G401 (cell line): Measurements from ENCODE around the gene RAB3IL1. TPM values are rescaled to one million over a fixed set of nuclear protein-coding genes. Genes with fewer than 3 reads are reported as not detected.
"Not testable (repeated sequence)": the region's sequence is repeated elsewhere in the genome, so short reads cannot be mapped to it uniquely, and the experiment has no call there.

Experiments used
- DNase-seq: peaks from one replicate; pipeline ENCODE4 v3.0.0-alpha.2; 2015; ENCODE audit warnings: low spot score
- in situ Hi-C: cut with HindIII; loops from 2 replicates; pipeline ENCODE4 v1.10.0; 2016; ENCODE audit warnings: low sequenced_read_pairs, mixed read lengths
- total RNA-seq: library from RNA; depleted of rRNA; stranded (reverse); fragments of >200 nt; shearing (Covaris generic); gene quantifications from 2 replicates; pipeline ENCODE4 v1.2.3, GENCODE V29; 2014; rRNA removed

Gene RAB3IL1
- 12.4 and 19.0 TPM in 2 replicates for total RNA-seq

DNA sequence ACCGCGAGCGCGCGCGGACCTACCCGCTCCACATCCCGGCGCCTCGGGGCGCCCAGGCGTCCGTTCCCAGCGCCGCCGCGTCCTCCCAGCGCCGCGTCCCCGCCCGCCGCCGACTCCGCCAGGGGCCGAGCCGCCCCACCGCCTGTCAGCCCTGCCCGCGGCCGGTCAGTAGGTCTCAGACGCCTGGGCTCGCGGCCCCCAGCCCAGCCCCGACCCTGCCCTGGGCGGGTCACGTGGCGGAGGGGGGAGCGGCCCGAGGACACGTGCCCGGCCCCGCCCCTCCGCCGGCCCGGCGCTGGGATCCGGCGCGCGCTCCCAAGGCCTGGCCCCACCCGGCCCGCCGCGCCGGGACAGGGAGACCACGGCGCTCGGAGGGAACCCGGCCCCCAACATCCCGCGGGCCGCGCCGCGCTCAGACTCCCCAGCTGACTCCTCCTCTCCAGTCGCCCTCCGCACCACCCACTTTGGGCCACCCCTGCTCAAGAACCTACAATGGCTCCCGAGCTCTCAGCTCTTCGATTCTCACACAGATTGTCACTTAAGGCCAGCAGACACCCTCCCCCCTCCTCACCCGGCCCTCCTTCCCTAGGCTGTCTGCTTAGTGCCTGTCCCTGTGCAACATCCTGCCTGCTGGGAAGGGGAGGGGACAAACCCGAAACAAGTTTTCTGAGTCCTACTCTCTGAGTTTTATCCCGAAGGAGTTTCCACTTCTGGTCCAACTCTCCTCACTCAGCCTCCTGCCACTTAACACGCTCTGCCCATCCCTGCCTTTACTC is at the start of gene RAB3IL1:
Gene RAB3IL1 (minus strand): TSS at position 233 of the 776 bp plus-strand sequence. CDS start 199 bp downstream, at position 34.
- in situ Hi-C loops: no loop called here
- no peak for DNase-seq

DNA sequence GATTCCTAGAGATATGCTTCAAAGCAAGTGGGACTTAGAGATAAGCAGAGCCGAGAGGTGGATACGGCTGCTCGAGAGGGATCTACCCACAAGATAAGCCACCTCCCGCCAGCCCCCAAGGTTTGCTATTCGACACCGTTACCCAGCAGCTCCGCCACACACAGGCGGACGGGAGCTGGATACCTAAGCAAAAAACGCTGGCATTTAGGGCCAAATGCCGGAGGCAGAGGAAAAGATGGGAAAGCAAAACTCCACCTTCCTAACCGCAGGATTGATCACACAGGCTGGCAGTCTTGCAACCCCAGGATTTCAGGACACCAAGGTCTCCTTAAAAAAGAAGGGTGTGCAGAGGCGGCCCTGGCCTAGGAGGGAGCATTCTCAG is 49.4 kb upstream of the RAB3IL1 start:
- in situ Hi-C loops: no loop called here
- peak; percentile 62 for DNase-seq

DNA sequence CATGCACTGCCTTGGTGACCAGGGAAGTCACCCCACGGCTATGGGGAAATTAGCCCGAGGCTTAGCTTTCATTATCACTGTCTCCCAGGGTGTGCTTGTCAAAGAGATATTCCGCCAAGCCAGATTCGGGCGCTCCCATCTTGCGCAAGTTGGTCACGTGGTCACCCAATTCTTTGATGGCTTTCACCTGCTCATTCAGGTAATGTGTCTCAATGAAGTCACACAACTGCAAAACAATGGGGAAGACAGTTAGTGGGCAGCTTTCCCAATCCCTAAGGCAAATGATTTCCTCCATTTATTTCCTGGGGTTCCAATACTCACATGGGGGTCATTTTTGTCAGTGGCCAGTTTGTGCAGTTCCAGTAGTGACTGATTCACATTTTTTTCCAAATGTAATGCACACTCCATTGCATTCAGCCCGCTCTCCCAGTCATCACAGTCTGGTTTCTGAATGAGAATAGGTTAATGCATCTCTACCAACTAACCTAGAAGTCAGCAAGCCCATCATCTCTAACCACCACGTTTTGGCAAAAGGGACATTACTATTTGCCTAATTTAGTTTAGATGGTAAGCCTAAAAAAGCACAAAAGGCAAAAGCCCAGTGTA is 47.4 kb upstream of the RAB3IL1 start:
- DNase-seq, in situ Hi-C loops: not testable (repeated sequence)

- DNase-seq: no peak
- in situ Hi-C loops: no loop called here
Measured at GRCh38 chr11:61964058-61964665, 46.8 kb upstream of the RAB3IL1 start.

DNA sequence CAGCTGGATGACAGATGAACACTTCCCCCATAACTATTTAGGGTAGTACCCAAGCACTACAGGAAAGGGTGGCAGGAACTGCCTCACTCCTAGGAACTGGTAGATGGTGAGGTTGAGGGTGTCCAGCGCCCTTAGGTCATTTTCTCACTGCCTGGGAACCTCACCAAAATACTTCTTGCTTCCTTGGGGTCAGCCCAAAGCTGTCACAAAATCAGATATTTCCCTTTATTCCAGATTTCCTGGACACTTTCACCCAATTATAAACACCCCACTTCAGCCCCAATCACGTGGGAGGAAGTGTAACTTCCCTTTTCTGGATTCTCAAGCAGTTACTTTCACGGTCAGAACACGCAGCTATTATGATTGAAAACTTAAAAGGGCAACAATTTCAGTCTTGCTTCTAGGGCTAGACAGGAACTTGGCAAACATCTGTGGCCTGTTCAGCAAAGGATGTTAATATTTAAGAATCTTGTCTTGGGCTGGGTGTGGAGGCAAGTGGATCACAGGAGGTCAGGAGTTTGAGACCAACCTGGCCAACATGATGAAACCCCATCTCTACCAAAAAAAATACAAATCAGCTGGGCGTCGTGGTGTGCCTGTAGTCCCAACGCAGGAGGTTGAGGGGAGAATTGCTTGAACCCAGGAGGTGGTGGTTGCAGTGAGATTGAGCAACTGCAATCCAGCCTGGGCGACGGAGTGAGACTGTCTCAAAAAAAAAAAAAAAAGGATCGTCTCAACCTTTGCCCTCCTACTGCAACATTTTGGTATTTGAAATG is 46.1 kb upstream of the RAB3IL1 start:
- in situ Hi-C loops: no loop called here
- DNase-seq: no peak

GRCh38 chr11:61963016-61963281 is 45.6 kb upstream of the RAB3IL1 start:
- DNase-seq: peak; percentile 12
- in situ Hi-C loops: no loop called here

DNA sequence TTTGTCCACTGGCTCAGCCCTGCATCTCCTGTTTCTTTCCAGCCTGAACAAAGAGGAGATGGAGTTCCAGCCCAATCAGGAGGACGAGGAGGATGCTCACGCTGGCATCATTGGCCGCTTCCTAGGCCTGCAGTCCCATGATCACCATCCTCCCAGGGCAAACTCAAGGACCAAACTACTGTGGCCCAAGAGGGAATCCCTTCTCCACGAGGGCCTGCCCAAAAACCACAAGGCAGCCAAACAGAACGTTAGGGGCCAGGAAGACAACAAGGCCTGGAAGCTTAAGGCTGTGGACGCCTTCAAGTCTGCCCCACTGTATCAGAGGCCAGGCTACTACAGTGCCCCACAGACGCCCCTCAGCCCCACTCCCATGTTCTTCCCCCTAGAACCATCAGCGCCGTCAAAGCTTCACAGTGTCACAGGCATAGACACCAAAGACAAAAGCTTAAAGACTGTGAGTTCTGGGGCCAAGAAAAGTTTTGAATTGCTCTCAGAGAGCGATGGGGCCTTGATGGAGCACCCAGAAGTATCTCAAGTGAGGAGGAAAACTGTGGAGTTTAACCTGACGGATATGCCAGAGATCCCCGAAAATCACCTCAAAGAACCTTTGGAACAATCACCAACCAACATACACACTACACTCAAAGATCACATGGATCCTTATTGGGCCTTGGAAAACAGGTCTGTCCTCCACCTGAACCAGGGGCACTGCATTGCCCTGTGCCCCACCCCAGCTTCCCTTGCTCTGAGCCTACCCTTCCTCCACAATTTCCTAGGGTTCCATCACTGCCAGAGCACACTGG is 45.0 kb upstream of the RAB3IL1 start:
- DNase-seq: peak; percentile 15
- in situ Hi-C loops: no loop called here

DNA sequence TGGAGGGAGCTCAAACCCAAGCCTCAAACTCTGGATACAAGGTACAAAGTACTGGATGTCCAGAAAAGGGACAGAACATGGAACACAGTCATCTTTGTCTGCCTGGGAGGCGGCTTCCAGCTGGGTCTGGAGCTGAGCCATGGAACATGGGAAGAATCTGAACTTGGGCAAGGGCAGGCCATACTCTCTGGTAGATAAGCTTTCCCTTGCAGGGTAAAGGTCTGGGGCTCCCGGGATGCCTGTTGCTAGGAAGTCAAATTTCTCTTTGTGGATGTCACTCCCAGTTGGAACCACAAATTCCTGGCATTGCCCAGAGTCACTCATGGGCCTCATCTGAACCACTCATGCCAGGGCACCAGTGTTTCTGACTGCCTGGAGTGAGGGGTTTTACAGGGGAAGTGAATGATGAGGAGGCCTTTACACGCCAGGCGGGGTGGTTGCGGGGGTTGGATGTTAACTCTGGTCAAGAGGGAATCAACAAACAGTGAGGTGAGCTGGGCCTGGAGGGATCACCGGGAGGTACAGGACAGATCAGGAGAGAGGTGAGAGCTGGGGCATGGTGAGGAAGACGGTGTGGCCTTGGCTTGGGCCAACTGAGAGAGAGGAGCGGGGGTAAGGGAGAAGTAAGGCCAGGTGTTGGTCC is 44.3 kb upstream of the RAB3IL1 start:
- in situ Hi-C loops: no loop called here
- DNase-seq: peak; percentile 27

- no peak for DNase-seq
- in situ Hi-C loops: no loop called here
Measured at GRCh38 chr11:61960532-61960931, 43.2 kb upstream of the RAB3IL1 start.

- in situ Hi-C loops: no loop called here
Measured at GRCh38 chr11:61959678-61960077, 42.3 kb upstream of the RAB3IL1 start.

DNA sequence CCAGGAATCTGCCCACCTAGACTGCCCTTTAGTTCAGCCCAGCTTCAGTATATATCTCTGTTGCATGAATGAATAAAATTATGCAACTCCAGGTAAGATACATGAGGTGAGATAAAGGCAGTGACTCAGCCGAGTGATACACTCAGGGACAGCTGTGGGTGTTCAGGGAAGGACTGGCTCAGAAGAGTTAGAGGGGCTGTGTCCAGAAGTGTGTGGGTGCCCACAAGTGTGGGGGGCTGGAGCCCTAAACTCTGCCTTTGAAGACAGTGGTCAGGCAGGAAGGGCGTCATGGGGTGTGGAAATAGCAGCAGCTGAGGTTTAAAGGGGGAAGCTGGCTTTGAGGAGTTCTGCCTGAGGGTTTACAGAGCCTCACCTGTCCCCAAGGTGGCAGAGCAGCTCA is 41.7 kb upstream of the RAB3IL1 start:
- DNase-seq: no peak
- in situ Hi-C loops: no loop called here

More at GRCh38 chr11:61959678-61960077, 42.3 kb upstream of the RAB3IL1 start:
- DNase-seq: no peak

DNA sequence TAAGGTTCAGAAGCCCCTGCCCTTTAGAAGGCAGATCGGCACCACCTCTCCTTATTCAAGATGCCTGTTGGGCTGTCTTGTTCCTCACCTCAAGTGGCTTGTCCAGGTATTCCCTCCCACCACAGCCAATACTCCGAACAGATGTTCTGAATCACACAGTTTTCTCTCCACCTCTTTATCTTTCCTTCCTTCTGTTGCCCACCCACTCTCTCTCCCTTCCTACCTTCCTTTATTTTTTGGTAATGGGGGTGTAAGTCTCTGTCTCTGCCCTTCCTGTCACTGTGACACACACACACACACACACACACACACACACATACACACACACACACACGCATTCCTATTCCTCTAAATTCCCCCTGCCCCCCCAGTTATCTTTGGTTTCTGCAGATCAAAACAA is 41.2 kb upstream of the RAB3IL1 start:
- in situ Hi-C loops: no loop called here
- no peak for DNase-seq

DNA sequence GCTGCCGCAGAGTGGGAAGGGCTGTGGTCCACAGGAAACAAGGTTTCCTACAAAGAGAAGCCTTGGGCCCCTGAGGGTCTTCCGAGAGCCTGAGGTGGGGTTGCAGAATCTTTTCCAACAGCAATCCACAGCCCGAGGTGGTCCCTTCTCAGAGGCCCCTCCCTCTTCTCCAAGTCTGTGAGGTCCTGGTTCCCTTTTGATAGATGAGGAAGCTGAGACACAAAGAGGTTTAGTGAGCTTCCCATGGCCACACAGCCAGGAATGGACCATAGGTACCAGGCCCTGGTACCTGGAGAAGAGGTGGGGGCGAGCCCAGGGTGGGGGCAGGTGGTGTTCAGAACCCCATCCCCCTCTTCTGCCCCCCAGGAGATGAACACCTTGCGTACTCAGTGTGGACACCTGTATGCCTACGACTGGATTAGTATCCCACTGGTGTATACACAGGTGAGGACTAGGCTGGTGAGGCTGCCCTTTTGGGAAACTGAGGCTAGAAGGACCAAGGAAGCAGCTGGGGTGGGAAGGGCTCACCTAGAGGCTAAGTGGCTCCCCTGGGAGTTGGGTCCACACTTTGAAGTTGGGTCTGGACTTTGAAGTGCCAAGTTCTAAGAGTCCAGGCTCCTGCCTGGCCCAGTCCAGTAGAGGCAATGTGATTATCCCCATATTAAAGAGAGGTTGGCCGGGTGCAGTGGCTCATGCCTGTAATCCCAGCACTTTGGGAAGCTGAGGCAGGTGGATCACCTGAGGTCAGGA is 39.8 kb upstream of the RAB3IL1 start:
- in situ Hi-C loops: no loop called here
- no peak for DNase-seq

DNA sequence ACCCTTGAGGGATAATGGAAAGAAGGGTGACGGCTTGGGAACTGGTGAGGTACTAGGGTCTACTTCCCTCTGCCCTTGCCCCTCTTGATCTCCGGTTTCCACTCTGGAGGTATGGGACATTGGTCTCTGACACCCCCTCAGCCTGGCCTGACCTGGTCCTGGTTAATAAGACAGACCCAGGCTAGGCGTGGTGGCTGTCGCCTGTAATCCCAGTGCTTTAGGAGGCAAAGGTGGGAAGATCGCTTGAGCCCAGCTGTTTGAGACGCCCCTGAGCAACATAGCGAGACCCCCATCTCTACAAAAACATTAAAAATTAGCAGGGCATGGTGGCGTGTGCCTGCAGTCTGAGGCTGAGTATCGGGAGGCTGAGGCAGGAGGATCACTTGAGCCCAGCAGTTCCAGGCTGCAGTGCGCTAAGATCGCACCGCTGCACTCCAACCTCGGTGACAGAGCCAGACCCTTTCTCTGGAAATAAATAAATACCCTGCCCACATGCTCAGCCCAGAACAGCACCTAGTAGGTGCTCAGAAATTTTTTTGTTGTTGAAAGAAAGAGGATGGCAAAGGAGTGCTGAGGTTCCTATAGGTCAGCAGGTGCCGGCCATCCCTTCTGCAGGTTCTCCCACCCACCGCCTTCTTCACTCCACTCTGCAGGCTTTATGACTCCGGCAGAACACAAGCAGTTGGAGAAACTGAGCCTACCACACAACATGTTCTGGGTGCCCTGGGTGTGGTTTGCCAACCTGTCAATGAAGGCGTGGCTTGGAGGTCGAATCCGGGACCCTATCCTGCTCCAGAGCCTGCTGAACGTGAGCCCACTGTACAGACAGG is 39.0 kb upstream of the RAB3IL1 start:
- in situ Hi-C loops: no loop called here
- DNase-seq: no peak

DNA sequence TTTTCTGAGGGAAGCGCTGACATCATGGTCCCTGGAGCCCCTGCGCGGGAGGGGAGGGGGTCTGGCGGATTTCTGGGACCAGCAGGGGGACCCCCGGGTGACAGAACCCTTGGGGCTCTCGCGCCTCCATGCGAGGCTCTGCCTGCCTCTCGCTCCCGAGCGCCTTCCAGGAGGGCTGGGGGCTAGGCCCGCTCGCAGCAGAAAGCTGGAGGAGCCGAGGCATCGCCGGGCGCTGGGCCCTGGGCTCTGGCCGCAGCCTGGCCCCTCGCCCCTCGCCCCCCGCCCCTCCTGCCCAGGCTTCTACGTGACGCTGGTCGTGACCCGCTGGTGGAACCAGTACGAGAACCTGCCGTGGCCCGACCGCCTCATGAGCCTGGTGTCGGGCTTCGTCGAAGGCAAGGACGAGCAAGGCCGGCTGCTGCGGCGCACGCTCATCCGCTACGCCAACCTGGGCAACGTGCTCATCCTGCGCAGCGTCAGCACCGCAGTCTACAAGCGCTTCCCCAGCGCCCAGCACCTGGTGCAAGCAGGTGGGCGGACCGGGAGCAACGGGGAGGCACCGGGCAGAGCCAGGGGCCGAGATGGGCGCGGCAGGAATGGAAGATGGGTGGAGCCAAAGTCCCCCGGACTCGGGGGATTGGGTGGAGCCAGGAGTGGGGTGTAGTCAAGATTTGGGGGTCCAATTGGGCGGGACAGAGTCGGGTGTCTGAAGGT is 38.2 kb upstream of the RAB3IL1 start:
- in situ Hi-C loops: no loop called here
- no peak for DNase-seq

GRCh38 chr11:61954851-61955421 is 37.6 kb upstream of the RAB3IL1 start:
- in situ Hi-C loops: no loop called here
- no peak for DNase-seq
